NCI-H1048 (cell line): ENCODE data around the gene TBXAS1.

Source experiments
- DNase-seq: peaks from one replicate; lab custom pipeline; 2025; lab: John Stamatoyannopoulos, UW

Gene TBXAS1

DNA sequence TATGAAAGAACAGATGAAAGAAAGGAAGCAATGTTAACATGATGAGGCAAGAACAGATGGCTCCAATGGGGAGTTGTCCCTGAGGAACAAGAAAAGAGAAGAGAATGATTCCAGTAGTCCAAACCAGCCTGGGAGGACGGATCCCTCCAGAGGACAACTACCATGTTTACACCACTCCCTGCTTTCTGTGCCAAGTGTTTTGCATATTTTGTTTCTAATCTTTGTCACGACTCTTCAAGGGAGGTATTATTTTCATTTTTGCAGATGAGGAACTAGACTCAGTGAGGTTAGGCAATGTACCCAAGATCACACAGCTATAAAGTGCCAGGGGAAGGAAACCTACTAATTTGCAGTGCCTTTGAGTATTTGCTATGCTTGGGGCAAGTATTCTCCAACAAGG, 117.5 kb downstream of the TBXAS1 start:
- no peak for DNase-seq

- DNase-seq: no peak
These were observed 118.0 kb downstream of the TBXAS1 start for GRCh38 chr7:139947021-139947420.

GRCh38 chr7:139948167-139948566, 119.1 kb downstream of the TBXAS1 start:
- DNase-seq: no peak

- DNase-seq: no peak
These were observed 119.7 kb downstream of the TBXAS1 start for GRCh38 chr7:139948587-139949335.

- no peak for DNase-seq
These were observed 120.6 kb downstream of the TBXAS1 start for GRCh38 chr7:139949629-139950028.

DNA sequence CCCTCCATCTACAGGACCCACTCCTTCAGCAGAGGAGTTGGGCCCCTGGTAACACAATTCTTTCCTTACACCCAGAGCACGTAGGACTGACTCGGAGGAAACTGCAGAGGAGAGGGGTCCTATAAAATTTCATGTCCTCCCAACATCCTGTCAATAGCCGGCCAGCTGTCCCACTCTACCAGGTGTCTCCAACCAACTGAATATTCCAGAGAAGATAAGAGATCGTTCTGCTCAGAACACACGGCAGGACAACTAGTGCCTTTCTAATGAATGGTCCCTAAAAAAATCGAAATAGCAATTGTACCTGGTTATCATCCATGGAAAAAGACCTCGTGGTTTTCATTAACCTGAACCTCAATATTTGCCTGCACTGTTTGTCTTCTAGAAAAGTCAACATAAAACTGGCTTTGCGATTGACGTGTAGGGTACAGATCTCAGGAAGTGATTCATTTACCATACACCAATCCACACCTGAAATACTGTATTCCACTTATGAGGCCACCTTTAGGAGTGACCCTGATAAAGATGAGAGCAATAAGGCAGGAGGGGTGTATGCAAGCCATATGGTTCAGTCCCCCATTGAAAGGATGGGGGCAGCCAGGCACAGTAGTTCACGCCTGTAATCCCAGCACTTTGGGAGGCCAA, 121.9 kb downstream of the TBXAS1 start:
- DNase-seq: no peak

- no peak for DNase-seq
These were observed 124.2 kb downstream of the TBXAS1 start for GRCh38 chr7:139953229-139953628.

DNA sequence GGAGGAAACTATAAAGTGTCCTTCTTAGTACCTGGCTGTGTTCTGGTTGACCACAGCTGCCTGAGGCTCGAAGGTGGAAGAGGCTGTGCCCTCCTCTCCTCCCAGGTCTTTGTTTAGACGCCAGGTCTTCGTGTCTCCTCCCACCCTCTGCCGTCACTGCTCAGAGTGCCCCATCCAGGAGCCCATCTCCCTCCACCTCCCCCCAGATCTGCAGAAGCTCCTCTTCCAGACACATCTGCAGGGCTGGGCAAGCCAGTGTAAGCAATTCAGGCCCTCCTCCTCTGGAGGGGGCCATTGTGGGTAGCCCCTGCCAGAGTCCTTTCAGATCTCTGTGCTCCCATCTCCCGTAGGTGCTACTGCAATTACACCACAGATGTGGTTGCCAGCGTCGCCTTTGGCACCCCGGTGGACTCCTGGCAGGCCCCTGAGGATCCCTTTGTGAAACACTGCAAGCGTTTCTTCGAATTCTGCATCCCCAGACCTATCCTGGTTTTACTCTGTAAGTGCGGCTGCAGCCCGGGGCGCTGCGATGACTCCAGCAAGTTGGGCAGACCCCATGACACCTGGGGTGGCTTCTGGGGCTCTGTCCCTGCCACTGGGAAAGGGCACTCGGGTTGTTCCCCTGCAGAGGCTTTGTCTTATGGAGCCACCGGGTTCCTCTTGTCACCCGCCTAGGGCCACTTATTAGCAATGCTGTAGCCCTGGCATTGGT, 126.2 kb downstream of the TBXAS1 start:
- no peak for DNase-seq

DNA sequence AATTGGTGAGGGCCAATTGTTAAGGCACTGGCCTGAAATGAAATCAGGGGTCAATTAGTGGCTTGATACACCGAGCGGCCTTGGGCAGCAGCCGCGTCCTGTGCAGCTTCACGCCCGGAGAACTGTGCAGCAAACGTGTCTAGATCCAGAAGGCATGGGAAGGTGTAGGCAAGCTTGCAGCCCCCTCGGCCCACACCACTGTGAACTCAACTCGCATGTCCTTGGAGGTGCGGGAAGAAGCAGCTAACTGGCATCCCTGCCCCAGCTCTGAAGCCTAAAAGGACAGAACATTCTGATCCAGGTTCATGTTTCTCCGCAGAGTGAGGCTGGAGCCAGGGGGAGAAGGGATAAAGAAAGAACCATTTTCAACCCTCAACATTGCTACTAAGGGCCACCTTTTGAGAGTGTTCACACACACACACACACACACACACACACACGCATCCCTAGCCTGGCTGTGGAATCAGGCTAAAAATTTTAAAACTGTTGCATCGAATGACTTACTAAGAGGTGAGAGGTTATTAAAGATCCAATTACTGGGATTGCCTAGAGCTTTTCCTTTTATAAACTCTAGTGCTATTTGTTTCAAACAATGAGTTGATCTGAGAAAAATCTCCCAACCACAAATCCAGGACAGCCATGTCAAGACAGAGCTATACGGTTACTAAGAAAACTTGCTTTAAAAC, 129.7 kb downstream of the TBXAS1 start:
- DNase-seq: no peak

DNA sequence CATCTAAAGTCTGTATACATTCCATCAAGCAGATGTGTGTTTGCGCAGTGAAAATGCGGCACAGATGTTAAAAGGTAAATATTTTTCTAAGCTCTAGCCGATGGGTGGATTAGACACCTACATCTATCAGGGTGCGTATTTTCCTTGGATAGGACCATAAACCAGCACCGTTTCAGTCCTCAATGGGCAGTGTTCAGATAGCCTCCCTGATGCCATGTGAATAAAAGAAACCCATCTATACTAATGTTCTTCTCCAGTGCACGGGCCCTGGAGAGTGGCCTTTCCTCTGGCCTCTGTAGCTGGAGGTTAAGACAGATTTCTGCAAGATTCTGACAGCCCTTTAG, 130.2 kb downstream of the TBXAS1 start:
- DNase-seq: no peak

- DNase-seq: no peak
These were observed 130.7 kb downstream of the TBXAS1 start for GRCh38 chr7:139959718-139960117.

GRCh38 chr7:139960157-139960556, 131.1 kb downstream of the TBXAS1 start:
- no peak for DNase-seq

DNA sequence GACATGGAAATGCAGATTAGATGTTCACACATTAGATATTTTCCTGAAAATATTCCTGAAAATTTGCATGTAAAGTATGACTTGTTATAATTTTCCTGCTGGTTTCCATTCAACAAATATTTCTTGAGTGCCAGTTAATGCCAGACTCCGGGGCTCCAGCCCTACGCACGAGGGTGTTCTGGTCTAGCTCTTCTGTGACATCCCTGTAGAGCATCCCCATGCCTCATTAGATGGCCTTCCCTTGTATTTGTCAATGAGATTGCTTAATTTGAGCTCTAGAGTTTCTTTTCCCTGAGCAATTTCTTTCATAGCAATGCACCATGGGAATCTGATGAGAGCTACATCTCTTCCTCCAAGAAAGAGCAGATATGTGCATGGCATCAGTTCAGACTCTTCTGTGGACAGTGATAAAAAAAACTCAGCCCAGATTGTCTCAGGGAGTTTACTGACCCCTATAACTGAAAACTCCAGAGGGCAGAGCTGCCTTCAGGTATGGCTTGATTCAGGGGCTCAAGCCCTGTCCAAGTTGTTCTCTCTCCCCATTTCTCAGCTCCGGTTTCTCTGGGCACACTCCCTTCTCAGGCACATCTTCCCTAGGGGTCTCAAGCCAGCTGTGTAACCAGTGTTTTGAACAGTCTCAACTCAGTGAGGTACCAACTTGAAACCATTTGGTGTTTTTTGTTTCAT, 137.0 kb downstream of the TBXAS1 start:
- no peak for DNase-seq

DNA sequence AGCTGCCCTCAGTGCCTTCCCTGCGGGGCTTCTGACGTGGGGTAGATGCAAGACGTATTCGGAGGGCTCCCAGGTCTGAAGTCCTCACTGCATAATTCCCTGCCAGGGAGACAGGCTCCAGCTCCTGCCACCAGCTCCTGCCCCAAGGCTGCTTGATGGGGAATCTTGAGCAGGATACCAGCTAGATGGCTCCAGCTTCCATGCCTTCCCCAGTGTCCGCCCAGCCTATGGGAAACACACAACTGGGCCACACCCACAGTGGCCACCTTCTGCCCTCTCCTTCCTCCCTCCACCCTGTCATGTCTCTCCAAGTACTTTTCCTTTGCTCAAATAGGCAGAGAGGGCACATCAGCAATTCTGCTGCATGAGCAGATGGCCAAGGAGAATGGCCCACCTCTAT, 137.9 kb downstream of the TBXAS1 start:
- DNase-seq: no peak

- no peak for DNase-seq
These were observed 139.9 kb downstream of the TBXAS1 start for GRCh38 chr7:139968931-139969330.

DNA sequence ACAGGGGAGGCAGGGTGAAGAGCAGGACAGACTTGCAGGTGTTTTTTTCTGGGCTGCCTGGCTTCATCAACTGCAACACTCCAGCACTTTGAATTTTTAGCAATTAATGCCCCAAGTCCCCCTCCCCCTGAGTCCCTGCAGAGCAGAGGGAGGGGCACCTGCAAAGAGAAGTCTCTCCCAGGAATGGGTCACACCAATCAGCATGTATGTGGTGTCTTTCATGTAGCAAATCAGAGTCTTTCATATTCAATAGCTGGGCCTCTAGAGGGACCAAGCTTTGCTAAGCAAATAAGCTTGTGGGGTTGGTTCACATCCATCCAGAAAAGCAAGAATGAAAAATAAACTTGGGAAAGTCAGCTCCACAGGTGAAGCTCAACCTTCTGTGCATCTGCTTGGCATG, 143.0 kb downstream of the TBXAS1 start:
- DNase-seq: no peak

GRCh38 chr7:139973101-139974050, 144.3 kb downstream of the TBXAS1 start:
- DNase-seq: no peak

GRCh38 chr7:139974179-139974811, 145.2 kb downstream of the TBXAS1 start:
- DNase-seq: no peak

GRCh38 chr7:139976055-139976837, 147.2 kb downstream of the TBXAS1 start:
- no peak for DNase-seq
